Fibroblast of skin of left quadriceps (primary cell): ENCODE measurements around the gene KCNN1.
"Not testable (repeated sequence)": the region's sequence is repeated elsewhere in the genome, so short reads cannot be mapped to it uniquely, and the experiment has no call there.

Experiments used
- DNase-seq, 2 experiments: peaks; one replicate each; pipeline ENCODE4 v3.0.0-alpha.2; 2013; ENCODE audit warnings: low read depth in 2 of 2

KCNN1 gene

DNA sequence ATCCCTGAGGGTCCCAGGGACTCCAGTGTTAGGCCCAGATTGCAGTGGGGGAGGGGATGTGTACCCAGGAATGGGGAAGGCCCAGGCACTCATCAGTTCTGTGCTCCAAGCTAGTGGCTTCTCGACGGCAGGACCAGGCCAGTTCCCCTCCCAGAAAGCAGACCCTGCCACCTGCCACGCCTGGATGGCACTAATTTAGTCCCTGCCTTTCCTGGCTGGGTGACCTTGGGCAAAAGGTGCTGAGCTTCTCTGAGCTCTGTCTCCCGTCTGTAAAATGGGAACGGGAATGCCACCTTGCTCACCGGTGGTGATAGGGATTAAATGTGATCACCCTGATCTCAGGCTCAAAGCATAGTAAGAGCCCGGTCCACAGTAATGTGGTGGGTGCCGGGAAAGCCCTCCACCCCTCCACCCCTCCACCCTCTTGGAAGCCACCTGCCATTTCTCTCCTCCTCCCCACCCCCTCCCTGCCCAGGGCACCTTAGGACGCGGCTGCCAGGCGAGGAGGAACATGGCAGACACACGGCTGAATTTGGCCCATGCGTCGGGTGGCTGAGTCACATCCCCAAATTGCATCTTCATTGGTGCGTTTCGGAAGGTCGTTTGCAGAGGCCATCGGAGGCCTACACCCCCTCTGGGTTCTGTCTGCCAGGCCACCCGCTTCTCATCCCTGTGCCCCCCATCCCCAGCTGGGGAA is 2.3 kb downstream of the KCNN1 start:
- DNase-seq: no peak

DNA sequence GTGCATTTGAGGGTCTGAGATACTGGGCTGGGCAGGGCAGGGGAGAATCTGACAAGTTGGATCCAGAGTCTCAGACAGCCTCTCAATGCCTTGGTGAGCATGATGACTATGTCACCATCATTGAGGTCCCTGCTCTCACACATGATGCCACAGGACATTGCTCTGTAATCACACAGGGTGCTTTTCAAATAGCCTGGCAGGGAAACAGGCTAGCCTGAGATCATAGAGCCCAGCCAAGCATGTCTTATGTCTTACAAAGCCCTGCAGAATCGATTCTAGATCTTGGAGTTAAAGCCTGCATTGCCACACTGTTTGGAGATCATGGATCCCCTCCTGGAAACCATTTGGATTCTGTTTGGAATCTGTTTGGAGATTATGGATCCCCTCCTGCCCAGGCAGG is 5.3 kb downstream of the KCNN1 start:
- no peak for DNase-seq

DNA sequence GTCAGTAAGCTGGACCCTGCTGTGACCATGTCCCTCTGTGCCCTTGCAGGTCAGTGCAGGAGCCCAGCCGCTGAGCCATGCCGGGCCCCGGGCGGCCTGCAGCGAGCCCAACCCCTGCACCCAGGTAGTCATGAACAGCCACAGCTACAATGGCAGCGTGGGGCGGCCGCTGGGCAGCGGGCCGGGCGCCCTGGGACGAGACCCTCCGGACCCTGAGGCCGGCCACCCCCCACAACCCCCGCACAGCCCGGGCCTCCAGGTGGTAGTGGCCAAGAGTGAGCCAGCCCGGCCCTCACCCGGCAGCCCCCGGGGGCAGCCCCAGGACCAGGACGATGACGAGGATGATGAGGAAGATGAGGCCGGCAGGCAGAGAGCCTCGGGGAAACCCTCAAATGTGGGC is 6.9 kb downstream of the KCNN1 start:
- DNase-seq: no peak

DNA sequence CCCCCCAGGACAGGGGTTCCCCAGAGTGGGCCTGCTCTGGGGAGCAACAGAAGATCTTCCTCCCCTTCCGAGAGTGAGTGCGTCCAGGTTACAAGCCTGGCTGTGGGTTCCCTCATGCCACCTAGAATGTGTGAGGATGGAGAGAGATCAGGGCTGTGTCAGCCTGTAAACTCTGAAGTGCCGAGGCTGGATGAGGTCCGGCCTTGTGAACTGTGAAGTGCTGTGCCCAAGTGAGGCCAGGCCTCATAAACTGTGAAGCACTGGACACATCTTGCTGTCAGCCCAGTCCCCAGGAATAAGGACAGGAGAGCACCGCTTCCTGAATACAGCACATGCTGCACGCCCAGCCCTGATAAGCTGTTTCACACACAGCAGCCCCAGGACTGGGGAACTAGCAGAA is 7.6 kb downstream of the KCNN1 start:
- DNase-seq: no peak

DNA sequence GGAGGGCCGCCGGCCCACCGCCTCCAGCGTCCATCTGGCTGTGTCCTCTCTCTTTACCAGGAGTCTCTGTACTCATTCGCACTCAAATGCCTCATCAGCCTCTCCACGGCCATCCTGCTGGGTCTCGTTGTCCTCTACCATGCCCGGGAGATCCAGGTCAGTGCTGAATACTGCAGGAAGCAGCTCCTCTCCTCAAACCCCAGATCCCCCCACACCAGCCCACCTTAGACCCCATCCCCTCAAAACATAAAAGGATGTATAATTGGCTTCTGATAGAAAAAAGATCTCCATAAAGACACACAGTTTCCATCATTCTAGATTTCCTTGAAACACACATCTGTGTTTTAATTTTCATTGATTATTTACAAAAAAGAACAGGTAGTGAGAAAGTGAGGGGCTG is 8.1 kb downstream of the KCNN1 start:
- DNase-seq: no peak

DNA sequence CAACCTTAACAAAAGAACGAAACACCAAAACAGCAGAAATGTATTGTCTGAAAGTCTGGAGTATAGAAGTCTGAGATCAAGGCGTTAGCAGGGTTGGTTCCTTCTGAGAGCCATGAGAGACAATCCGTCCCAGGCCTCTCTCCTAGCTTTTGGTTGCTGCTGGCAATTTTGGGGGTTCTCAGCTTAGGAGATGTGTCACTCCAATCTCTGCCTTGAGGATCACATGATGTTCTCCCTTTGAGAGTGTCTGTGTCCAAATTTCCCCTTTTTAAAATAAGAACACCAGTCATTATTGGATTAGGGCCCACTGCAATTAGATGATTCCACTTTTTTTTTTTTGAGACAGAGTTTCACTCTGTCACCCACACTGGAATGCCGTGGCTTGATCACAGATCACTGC is 10.1 kb downstream of the KCNN1 start:
- DNase-seq: no peak

DNA sequence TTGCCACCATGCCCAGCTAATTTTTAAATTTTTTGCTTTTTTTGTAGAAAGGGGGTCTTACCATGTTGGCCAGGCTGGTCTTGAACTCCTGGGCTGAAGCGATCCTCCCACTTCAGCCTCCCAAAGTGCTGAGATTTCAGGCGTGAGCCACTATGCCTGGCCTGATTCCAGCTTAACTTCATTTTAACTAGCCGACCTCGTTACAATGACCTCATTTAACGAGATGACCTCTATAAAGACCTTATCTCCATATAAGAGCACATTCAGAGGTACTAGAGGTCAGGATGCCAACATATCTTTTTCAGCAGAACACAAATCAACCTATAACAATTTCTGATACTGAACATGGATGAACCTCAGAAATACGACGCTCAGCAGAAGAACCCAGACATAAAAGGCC is 10.6 kb downstream of the KCNN1 start:
- DNase-seq: no peak

DNA sequence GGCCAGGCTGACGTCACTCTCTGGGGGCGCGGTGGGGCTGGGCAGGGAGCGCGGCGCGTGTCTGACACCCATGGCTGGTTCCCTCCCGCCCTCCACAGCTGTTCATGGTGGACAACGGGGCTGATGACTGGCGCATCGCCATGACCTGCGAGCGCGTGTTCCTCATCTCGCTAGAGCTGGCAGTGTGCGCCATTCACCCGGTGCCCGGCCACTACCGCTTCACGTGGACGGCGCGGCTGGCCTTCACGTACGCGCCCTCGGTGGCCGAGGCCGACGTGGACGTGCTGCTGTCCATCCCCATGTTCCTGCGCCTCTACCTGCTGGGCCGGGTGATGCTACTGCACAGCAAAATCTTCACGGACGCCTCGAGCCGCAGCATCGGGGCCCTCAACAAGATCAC is 14.7 kb downstream of the KCNN1 start:
- DNase-seq: no peak

DNA sequence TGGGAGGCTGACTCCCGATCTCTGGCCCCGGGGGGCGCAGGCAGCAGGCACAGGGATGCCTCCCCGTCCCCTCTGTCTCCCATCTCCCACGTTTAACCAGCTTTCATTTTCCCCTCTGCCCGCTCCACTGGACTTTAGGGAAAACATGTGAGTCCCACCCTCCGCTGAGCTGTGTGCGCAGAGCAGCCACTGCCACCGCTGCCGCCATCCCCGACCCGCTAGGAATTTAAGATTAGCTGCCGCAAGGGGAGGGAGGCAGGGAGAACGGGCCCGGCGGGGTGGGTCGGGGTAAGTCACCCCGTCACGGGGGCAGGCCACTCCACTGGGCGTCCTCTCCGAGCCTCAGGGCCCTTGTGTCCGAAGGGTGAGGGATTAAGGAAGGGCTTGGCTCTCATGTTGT is 15.5 kb downstream of the KCNN1 start:
- no peak for DNase-seq

DNA sequence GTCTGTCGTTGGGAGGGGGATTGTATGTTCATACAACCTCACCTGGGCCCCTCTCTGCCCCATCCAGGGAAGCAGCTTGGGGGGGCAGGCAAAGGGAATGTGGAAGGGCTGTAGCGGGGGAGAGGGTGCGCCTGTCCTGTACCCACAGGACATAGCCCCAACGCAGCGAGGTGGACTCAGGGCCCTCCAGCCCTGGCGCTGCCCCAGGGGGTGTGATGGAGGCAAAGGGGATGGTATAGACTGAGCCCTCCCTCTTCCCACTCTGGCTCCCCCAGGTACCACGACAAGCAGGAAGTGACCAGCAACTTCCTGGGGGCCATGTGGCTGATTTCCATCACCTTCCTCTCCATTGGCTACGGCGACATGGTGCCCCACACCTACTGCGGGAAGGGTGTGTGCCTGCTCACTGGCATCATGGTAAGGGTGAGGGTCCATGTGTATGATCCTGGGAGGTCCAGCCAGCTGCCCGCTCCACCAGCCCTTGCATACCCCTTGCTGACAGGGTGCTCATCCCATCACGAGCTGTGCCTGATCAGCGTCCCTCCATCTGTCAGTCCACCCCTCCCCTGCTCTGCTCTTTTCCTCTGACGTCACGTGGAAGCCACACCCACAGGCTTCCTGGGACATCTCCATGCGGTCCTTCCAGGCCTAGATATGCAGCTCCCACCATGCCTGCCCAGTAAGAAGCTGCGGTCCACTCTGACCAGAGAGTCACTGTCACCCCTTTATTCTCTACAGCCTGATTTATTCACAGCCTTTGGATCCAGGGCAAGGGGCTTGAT is 18.3 kb downstream of the KCNN1 start:
- no peak for DNase-seq

DNA sequence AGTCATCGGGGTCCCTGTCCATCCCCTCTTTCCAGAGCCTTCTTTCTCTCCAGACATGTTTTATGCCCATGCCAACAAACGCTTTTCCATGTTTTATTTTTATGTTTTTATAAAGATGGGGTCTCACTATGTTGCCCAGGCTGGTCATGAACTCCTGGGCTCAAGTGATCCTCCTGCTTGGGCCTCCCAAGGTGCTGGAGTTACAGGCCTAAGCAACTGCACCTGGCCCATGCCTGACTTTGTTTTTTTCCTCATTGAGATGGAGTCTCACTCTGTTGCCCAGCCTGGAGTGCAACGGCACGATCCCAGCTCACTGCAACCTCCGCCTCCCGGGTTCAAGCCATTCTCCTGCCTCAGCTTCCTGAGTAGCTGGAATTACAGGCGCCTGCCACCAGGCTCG is 19.7 kb downstream of the KCNN1 start:
- not testable (repeated sequence) for DNase-seq

DNA sequence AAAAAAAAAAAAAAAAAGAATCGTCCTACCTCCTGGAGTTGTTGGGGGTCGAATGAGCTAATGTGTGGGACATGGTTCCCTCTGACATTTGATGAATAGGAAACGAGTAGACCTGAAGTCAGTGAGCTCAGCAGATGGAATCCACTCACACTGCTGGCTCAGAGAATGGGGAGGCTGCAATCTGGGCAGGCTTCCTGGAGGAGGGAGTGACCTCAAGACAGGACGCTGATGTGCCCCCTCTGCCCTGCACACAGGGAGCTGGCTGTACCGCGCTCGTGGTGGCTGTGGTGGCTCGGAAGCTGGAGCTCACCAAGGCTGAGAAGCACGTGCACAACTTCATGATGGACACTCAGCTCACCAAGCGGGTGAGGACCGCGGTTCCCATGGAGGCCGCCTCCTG is 21.3 kb downstream of the KCNN1 start:
- no peak for DNase-seq

DNA sequence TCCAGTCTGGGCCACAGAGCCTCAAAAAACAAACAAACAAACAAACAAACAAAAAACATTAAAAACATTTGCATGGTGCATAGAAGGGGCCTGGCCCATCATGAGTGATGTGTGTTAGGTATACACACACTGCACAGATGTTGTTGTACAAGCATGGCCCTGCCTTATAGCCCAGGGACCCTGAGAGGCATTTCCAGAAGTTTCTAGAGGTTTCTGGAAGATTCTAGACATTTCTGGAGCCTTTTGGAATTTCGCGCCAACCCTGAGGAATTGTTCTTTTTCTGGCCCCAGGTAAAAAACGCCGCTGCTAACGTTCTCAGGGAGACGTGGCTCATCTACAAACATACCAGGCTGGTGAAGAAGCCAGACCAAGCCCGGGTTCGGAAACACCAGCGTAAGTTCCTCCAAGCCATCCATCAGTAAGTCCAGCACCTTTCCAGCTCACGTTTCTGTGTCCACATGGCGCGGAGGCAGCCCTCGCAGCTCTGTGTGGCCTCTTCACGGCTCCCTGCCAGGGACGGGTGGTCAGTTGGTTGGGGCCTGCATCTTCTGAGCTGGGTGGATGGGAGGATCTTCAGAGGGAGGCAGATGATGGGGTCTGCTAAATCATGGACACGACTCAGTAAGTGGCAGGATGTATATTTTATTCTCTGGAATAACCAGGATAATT is 22.7 kb downstream of the KCNN1 start:
- DNase-seq: no peak

DNA sequence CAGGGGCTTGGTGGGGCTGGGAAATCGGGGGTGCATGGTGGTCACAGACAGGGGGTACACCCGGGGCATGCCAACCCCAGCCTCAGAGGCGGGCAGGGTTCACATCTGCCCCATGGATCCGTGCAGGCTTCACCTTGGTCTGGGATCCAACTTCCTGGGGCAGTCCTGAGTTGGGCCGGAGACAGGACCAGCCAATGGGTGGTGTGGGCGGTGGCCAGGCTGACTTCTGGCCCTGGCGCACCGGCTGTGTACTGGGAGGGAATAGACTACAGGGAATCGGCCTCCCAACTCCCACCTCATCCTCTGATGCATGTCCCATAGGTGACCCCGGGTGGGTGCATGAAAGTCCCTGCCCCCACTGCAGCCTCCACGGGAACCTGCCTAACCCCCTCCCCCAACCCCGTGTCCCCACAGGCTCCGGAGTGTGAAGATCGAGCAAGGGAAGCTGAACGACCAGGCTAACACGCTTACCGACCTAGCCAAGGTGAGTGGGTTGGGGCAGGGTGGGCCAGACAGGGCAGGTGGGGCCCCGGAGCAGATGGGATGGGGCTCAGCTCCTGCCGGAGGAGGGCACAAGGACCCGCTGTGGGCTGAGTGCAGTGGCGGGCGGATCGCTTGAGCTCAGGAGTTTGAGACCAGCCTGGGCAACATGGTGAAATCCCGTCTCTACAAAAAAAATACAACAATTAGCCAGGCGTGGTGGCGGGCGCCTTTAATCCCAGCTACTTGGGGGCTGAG is 26.3 kb downstream of the KCNN1 start:
- no peak for DNase-seq

DNA sequence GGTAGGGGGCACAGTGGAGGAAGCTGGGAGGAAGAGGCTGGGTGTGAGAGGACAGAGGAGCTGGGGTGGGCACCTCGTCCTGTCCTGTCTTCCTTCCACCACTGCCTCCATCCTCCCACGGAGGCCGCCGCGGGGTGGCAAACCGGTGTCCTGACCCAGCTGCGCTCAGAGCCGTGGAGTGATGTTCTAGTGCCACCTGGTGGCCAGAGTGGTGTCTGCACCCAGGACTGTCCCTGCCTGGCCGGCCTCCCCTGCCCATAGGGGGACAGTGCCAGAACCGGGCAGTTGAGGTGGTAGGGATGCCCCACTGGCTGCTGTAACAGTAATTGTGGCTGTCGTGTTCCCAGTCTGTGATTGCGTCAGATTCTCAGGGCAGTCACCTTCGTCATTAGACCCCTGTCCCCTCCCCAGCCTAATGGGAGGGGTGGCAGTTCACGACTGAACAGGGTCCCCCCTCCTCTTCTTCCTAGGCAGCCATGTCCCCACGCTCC is 30.0 kb downstream of the KCNN1 start:
- DNase-seq: peak; percentile 29 to 32

DNA sequence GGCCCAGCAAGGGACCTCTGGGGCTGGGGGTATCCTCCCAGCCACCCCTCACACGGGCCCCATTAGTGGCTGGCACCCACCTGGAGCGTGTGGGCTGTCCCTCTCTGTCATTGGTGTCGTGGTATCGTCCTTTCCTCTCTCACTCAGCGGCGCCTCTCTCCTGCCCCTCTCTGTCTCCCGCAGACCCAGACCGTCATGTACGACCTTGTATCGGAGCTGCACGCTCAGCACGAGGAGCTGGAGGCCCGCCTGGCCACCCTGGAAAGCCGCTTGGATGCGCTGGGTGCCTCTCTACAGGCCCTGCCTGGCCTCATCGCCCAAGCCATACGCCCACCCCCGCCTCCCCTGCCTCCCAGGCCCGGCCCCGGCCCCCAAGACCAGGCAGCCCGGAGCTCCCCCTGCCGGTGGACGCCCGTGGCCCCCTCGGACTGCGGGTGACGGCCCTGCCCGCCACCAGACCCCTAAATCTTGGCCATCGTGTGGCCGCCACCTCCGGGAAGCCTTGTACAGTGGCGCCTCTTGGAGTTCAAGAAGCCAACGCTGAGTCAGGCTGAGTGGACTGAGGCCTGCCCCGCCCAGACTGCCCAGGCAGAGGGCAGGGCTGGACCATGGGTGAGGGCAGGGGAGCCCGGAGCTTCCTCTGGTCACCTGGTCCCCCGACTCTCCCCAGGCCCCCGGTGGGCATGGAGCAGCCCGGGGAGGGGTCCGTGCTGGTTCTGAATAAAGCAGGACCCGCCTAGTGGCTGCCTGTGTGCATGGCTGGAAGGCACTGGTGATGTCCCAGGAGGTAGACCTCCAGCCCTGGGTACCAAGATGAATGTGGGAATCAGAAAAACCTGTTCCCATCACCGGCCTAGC is 31.3 kb downstream of the KCNN1 start:
- DNase-seq: no peak

DNA sequence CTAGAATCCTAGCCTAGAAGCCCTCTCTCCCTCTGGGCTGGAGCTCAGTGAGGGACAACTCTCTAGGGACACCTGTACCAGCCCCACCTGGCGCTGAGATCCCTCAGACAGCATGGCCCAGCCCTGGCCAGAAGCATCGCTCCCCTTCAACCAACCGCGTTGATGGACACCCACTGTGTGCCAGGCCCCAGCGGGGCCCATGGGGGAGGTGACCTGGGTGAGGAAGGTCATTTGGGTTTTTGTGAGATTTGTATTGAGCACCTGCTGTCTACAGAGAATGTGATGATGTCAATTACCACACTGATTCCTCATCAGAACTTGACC is 31.9 kb downstream of the KCNN1 start:
- no peak for DNase-seq

DNA sequence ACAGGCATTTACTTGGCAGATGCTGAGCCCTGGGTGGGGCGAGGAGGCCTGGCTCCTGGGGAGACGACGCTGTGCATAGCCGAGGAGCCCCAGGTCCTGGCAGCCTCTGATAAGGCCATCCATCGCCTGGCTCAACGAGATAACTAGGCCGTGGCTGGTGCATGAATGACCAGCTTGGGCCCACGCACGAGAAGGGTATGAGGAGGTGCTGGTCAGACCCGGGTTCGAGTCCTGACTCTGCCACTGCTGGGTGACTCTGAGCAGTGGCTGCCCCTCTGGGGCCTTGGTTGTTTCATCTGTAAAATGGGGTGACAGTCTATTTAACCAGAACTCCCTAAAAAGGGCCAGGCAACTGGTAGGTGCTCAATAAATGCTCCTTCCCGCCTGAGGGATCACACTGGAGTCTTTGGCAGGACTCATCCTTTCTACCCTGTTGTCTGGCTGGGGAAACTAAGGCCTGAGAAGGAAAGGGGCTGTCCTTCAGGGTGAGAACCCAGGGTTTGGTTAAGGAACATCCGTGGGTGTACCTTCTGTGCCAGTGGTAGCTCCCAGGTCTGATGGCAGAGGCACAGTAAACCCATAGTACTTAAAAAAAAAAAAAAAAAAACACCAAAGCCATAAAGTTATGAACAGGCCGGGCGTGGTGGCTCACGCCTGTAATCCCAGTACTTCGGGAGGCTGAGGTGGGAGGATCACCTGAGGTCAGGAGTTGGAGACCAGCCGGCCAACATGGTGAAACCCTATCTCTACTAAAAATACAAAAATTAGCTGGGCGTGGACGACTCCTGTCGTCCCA is 33.0 kb downstream of the KCNN1 start:
- DNase-seq: no peak

DNA sequence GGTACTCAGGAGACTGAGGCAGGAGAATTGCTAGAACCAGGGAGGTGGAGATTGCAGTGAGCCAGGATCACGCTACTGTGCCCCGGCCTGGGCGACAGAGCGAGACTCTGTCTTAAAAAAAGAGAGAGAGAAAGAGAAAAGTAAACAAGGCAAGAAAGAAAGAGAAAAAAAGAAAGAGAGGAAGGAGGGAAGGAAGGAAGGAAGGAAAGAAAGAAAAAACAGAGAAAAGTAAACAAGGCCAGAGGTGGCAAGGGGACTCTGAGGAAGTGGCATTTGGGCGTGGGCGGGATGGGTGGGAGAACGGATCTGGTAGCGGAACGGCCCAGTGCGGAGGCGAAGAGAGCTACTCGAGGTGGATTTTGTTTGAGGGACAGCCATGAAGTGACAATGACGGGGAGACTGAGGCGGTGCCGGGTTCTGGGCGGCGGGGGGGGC is 33.6 kb downstream of the KCNN1 start:
- DNase-seq: no peak
